HepG2 (cell line): ENCODE data around the gene TMEM134. TPM values are rescaled to one million over a fixed set of nuclear protein-coding genes. Genes with fewer than 3 reads are reported as not detected.

Experiments used
- ATAC-seq: fragments of 200-7000 bp; cut with Tn5 transposase; 3 replicates; pipeline ENCODE4 v1.9.1; 2020; ENCODE audit warnings: mild to moderate bottlenecking, moderate library complexity
- BruUV-seq: library from RNA; stranded (reverse); fragments of 400-500 nt; replicated peaks from 2 replicates; lab custom pipeline; 2021; lab: Mats Ljungman, UMichigan
- CTCF ChIA-PET: fragments of 300-600 bp; formaldehyde crosslinking; extraction: SDS; loops from one replicate; lab custom pipeline; 2021; ENCODE audit warnings: low total read pairs, inconsistent platforms, low intra/inter-chr PET ratio; lab: Yijun Ruan, JAX
- POLR2A ChIA-PET: fragments of 350-600 bp; sonication (Branson Sonifier 250); formaldehyde crosslinking; loops from one replicate; lab custom pipeline; 2020; ENCODE audit warnings: antibody characterized with exemption, inconsistent platforms; lab: Yijun Ruan, JAX
- DNase-seq: peaks from one replicate; pipeline ENCODE4 v3.0.0-alpha.2; 2015; ENCODE audit warnings: low spot score
- FAIRE-seq: peaks from 3 replicates; lab custom pipeline; 2011; peaks lifted over from hg19 to GRCh38; lab: Jason Lieb, UNC
- H2AFZ ChIP-seq: one replicate; pipeline ENCODE4 v1.6.1; 2011; ENCODE audit warnings: low read length, inconsistent platforms
- H3K27ac ChIP-seq: fragments of 300-600 bp; 3 replicates; pipeline ENCODE4 v1.8.0; 2011; ENCODE audit warnings: mixed run types, mild to moderate bottlenecking, mixed read lengths, low read length, inconsistent platforms; ENCODE audit not compliant: insufficient read depth; ENCODE audit errors: extremely low read length
- H3K27me3 ChIP-seq, 2 experiments: fragments of 200-600 bp in 1 of 2; 2 replicates in 1 of 2; 3 replicates in 1 of 2; pipeline versions ENCODE4 v1.6.0 to v1.8.0; 2011; ENCODE audit warnings: low read length in 2 of 2, mild to moderate bottlenecking in 2 of 2, moderate library complexity in 2 of 2, inconsistent platforms in 1 of 2; ENCODE audit not compliant: insufficient read depth in 2 of 2, control insufficient read depth in 1 of 2
- H3K36me3 ChIP-seq, 2 experiments: fragments of 200-600 bp in 1 of 2; replicated peaks in 1 of 2; 2 replicates in 1 of 2; 3 replicates in 1 of 2; pipeline versions ENCODE4 v1.5.1 to v1.8.0; 2011; ENCODE audit warnings: low read length in 2 of 2, inconsistent platforms in 1 of 2; ENCODE audit not compliant: insufficient read depth in 2 of 2, control insufficient read depth in 1 of 2
- H3K4me1 ChIP-seq: 2 replicates; pipeline ENCODE4 v1.5.1; 2012; ENCODE audit warnings: low read length, inconsistent platforms; ENCODE audit not compliant: insufficient read depth
- H3K4me2 ChIP-seq: 2 replicates; pipeline ENCODE4 v1.6.0; 2011; ENCODE audit warnings: low read depth, low read length, inconsistent platforms
- H3K4me3 ChIP-seq, 3 experiments: fragments of 200-600 bp in 1 of 3; sonication (generic), shearing (Covaris generic) in 1 of 3; replicated peaks in 1 of 3; 2 replicates each; pipeline ENCODE4 v1.5.1; 2011 to 2016; ENCODE audit warnings: low read length in 3 of 3, inconsistent platforms in 2 of 3, low read depth in 2 of 3, mild to moderate bottlenecking in 2 of 3, control low read depth in 1 of 3, mixed read lengths in 1 of 3; ENCODE audit not compliant: insufficient read depth in 1 of 3
- H3K79me2 ChIP-seq: one replicate; pipeline ENCODE4 v1.6.1; 2011; ENCODE audit warnings: low read length, inconsistent platforms; ENCODE audit not compliant: insufficient read depth
- H3K9ac ChIP-seq: 2 replicates; pipeline ENCODE4 v1.6.0; 2011; ENCODE audit warnings: mild to moderate bottlenecking, low read depth, low read length, inconsistent platforms; ENCODE audit not compliant: insufficient read depth
- H3K9me3 ChIP-seq: 2 replicates; pipeline ENCODE4 v1.5.1; 2012; ENCODE audit warnings: mild to moderate bottlenecking, low read length
- H4K20me1 ChIP-seq: 2 replicates; pipeline ENCODE4 v1.6.0; 2011; ENCODE audit warnings: inconsistent platforms, mild to moderate bottlenecking, low read length, moderate library complexity; ENCODE audit not compliant: insufficient read depth
- BORCS8-MEF2B ChIP-seq: sonication (generic); formaldehyde crosslinking; IDR thresholded peaks from 2 replicates; pipeline ENCODE4 v1.8.0; 2022; ENCODE audit warnings: mild to moderate bottlenecking, missing genetic modification reagents
- DR1 ChIP-seq: sonication (generic); formaldehyde crosslinking; IDR thresholded peaks from 2 replicates; pipeline ENCODE4 v1.8.0; 2021; ENCODE audit warnings: mild to moderate bottlenecking, missing genetic modification reagents, inconsistent platforms
- EZH2 ChIP-seq: conservative IDR thresholded peaks from 2 replicates; pipeline ENCODE4 v1.6.1; 2012; ENCODE audit warnings: mild to moderate bottlenecking, low read depth, low read length, moderate library complexity
- FOSL2 ChIP-seq: sonication (generic); formaldehyde crosslinking; IDR thresholded peaks from 2 replicates; pipeline ENCODE4 v1.4.0; 2020; ENCODE audit warnings: missing genetic modification reagents
- GATAD2A ChIP-seq: IDR thresholded peaks from 2 replicates; pipeline ENCODE4 v1.6.1; 2016
- GZF1 ChIP-seq: sonication (generic); formaldehyde crosslinking; IDR thresholded peaks from 2 replicates; pipeline ENCODE4 v1.5.1; 2020; ENCODE audit warnings: mild to moderate bottlenecking, missing genetic modification reagents
- IRX3 ChIP-seq: sonication (generic); formaldehyde crosslinking; IDR thresholded peaks from 2 replicates; pipeline ENCODE4 v1.8.1; 2023; ENCODE audit warnings: mild to moderate bottlenecking, low read depth, missing genetic modification reagents, borderline replicate concordance
- REXO4 ChIP-seq: sonication (generic); formaldehyde crosslinking; IDR thresholded peaks from 2 replicates; pipeline ENCODE4 v1.8.0; 2022; ENCODE audit warnings: missing genetic modification reagents, mild to moderate bottlenecking, borderline replicate concordance
- RXRB ChIP-seq: IDR thresholded peaks from 2 replicates; pipeline ENCODE4 v1.6.1; 2016; ENCODE audit warnings: borderline replicate concordance, missing genetic modification reagents, missing compliant biosample characterization
- XBP1 ChIP-seq: sonication (generic); formaldehyde crosslinking; IDR thresholded peaks from 2 replicates; pipeline ENCODE4 v1.5.0; 2020; ENCODE audit warnings: missing genetic modification reagents
- ZMYM2 ChIP-seq: sonication (generic); formaldehyde crosslinking; IDR thresholded peaks from 2 replicates; pipeline ENCODE4 v1.8.0; 2022; ENCODE audit warnings: mild to moderate bottlenecking, missing genetic modification reagents
- ZNF24 ChIP-seq: fragments of 450-650 bp; IDR thresholded peaks from 2 replicates; pipeline ENCODE4 v1.6.1; 2017; ENCODE audit warnings: antibody characterized with exemption, mild to moderate bottlenecking
- ZNF652 ChIP-seq: IDR thresholded peaks from 2 replicates; pipeline ENCODE4 v1.6.1; 2016; ENCODE audit warnings: low read depth, borderline replicate concordance
- WGBS: methylation state at CpG from one replicate; pipeline ENCODE4 v1.1.6; 2017; ENCODE audit warnings: low lambda C conversion rate; 5-methylcytosine and 5-hydroxymethylcytosine counted together
- in situ Hi-C: cut with HindIII; loops from 2 replicates; pipeline ENCODE4 v1.10.0; 2017; ENCODE audit warnings: low pct_unique_long_range_greater_than_20kb; ENCODE audit not compliant: extremely low pct_ligation_motif_present
- intact Hi-C: fragments of 100-400 bp; cut with micrococcal nuclease; formaldehyde crosslinking; loops from one replicate; pipeline ENCODE4 v1.10.0; 2022; ENCODE audit not compliant: unreplicated experiment
- polyA plus RNA-seq, 8 experiments: library from polyadenylated mRNA; depleted of rRNA in 3 of 8; stranded (reverse) in 7 of 8; unstranded in 1 of 8; fragments of >200 nt; fragmentation: Illumina TruSeq in 4 of 8; extraction: Trizol in 4 of 8; gene quantifications; 2 replicates each; pipeline versions ENCODE4 v1.2.1 to v1.2.3, GENCODE V29; 2011 to 2016; ENCODE audit warnings: low read depth in 4 of 8, missing spikeins in 1 of 8, mixed read lengths in 1 of 8; ENCODE audit not compliant: insufficient read depth in 1 of 8
- total RNA-seq, 5 experiments: library from RNA; depleted of rRNA; stranded (reverse); fragments of >200 nt; fragmentation: Illumina TruSeq; extraction: Trizol; gene quantifications; 2 replicates each; pipeline ENCODE4 v1.2.3, GENCODE V29; 2016; ENCODE audit warnings: low read depth in 1 of 5
- TF ChIP-seq, protein P1 (sequence below): sonication (generic); IDR thresholded peaks from 2 replicates; pipeline ENCODE4 v1.6.1; 2016; ENCODE audit warnings: low read depth, borderline replicate concordance
- TF ChIP-seq, protein P2 (sequence below): IDR thresholded peaks from 2 replicates; pipeline ENCODE4 v1.6.1; 2016; ENCODE audit warnings: mild to moderate bottlenecking
- TF ChIP-seq, protein P3 (sequence below): sonication (generic); formaldehyde crosslinking; IDR thresholded peaks from 2 replicates; pipeline ENCODE4 v1.4.0; 2020; ENCODE audit warnings: mild to moderate bottlenecking, missing genetic modification reagents
- TF ChIP-seq, protein P4 (sequence below): sonication (generic); formaldehyde crosslinking; conservative IDR thresholded peaks from 2 replicates; pipeline ENCODE4 v1.4.0; 2020; ENCODE audit warnings: missing genetic modification reagents
- TF ChIP-seq, protein P5 (sequence below): IDR thresholded peaks from 2 replicates; pipeline ENCODE4 v1.6.1; 2012; ENCODE audit warnings: low read depth, low read length, improper control_type of control experiment

Gene TMEM134
- total and polyA plus RNA-seq, 2 of the 13 experiments (the other 11 are each of a cell fraction or from before 2014, with no cell fraction given) = 6.9 to 26.9 TPM

DNA sequence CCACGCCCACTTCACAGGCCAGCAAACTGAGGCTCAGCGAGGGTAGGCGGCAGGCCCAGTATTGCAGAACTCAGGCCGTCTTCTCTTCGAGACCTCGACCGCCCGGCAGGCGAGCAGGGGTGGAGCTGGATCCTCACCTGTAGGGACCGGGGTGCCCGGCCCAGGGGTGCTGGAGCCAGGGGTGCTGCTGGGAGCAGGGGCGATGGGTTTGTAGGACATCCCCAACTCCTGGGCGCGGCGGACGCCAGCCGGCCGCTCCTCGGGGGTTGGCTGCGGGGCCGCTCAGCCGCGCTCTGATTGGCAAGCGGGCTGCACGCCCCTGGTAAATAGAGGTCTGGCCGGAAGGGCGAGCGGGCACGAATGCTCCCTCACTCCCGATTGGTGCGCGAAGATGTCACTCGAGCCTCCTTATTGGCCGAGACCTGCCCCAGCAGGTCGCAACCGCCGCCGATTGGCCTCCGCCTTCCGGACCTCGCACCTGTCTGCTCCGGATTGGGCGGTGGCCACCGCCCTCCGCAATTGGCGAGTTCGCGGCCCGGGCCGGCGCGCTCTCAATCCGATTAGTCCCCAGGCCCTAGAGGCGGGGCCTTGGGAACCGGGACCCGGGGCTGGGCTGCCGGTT, 38.9 kb upstream of the TMEM134 start, which contains the start of gene CDK2AP2:
Gene CDK2AP2, minus strand, starts transcription at position 299 of the 622 bp plus-strand sequence. Its CDS starts 80 bp downstream, at position 219.
- Histone ChIP-seq H3K4me2 (peak within 1 kb of the TSS; percentile 95), H3K79me2 (peaks cover 10% of the 10 kb centered on the region), H3K9me3 (no peaks in the 10 kb centered on the region), H3K4me1 (peaks cover 56% of the 10 kb centered on the region), H3K27me3 (no peaks in the 10 kb centered on the region), H3K36me3 (no peaks in the 10 kb centered on the region), H3K9ac (peak within 1 kb of the TSS; percentile 94), H3K27ac (peak within 1 kb of the TSS; percentile 96), H2AFZ (no peak within 1 kb of the TSS), H3K4me3 (peak within 1 kb of the TSS; percentile 74 to 98 (median 91)), H4K20me1 (no peaks in the 10 kb centered on the region)
- in situ Hi-C loops = loop anchor here (5.0 kb wide), 1 partner anchor 106 kb away; the partner anchor contains the start of genes PPP1CA and TBC1D10C
- CTCF ChIA-PET = no interaction called here
- DNase-seq (peak; percentile 98), ATAC-seq (peak; percentile 85), FAIRE-seq (peak; percentile 82)
- 0% methylated on average over 3 of the region's 57 CpGs for whole genome bisulfite sequencing
- POLR2A ChIA-PET = interaction anchor here (0.8 kb wide), 1 partner anchor 116 kb away, joined by 3 read pairs; the partner anchor contains the start of gene RAD9A
- BruUV-seq = no TSS peak
- intact Hi-C loops = no loop called here
- TF ChIP-seq ZNF24 (0 out of 2 replicates have a peak, but pooled peaks have one; percentile 50), GATAD2A (CRISPR knock-in tag) (no peak), ZNF652 (CRISPR knock-in tag) (no peak), FOSL2 (CRISPR knock-in tag) (no peak), EZH2 (no peak), BORCS8-MEF2B (CRISPR knock-in tag) (no peak), IRX3 (CRISPR knock-in tag) (no peak), DR1 (CRISPR knock-in tag) (peak; percentile 80; the same call in 1 of the 2 replicates), XBP1 (CRISPR knock-in tag) (peak; percentile 78; the same call in 1 of the 2 replicates), ZMYM2 (peak; percentile 83; the same call in 1 of the 2 replicates), RXRB (CRISPR knock-in tag) (no peak), REXO4 (CRISPR knock-in tag) (no peak), GZF1 (CRISPR knock-in tag) (no peak)
- TF ChIP-seq, protein P1, sequence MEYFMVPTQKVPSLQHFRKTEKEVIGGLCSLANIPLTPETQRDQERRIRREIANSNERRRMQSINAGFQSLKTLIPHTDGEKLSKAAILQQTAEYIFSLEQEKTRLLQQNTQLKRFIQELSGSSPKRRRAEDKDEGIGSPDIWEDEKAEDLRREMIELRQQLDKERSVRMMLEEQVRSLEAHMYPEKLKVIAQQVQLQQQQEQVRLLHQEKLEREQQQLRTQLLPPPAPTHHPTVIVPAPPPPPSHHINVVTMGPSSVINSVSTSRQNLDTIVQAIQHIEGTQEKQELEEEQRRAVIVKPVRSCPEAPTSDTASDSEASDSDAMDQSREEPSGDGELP = peak; percentile 65; the same call in 1 of the 2 replicates
- TF ChIP-seq, protein P2, sequence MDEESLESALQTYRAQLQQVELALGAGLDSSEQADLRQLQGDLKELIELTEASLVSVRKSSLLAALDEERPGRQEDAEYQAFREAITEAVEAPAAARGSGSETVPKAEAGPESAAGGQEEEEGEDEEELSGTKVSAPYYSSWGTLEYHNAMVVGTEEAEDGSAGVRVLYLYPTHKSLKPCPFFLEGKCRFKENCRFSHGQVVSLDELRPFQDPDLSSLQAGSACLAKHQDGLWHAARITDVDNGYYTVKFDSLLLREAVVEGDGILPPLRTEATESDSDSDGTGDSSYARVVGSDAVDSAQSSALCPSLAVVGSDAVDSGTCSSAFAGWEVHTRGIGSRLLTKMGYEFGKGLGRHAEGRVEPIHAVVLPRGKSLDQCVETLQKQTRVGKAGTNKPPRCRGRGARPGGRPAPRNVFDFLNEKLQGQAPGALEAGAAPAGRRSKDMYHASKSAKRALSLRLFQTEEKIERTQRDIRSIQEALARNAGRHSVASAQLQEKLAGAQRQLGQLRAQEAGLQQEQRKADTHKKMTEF (CRISPR knock-in tag) = peak; percentile 65; the same call in 1 of the 2 replicates
- TF ChIP-seq, protein P3, sequence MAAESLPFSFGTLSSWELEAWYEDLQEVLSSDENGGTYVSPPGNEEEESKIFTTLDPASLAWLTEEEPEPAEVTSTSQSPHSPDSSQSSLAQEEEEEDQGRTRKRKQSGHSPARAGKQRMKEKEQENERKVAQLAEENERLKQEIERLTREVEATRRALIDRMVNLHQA (CRISPR knock-in tag) = no peak
- TF ChIP-seq, protein P4, sequence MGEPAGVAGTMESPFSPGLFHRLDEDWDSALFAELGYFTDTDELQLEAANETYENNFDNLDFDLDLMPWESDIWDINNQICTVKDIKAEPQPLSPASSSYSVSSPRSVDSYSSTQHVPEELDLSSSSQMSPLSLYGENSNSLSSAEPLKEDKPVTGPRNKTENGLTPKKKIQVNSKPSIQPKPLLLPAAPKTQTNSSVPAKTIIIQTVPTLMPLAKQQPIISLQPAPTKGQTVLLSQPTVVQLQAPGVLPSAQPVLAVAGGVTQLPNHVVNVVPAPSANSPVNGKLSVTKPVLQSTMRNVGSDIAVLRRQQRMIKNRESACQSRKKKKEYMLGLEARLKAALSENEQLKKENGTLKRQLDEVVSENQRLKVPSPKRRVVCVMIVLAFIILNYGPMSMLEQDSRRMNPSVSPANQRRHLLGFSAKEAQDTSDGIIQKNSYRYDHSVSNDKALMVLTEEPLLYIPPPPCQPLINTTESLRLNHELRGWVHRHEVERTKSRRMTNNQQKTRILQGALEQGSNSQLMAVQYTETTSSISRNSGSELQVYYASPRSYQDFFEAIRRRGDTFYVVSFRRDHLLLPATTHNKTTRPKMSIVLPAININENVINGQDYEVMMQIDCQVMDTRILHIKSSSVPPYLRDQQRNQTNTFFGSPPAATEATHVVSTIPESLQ (CRISPR knock-in tag) = no peak
- TF ChIP-seq, protein P5, sequence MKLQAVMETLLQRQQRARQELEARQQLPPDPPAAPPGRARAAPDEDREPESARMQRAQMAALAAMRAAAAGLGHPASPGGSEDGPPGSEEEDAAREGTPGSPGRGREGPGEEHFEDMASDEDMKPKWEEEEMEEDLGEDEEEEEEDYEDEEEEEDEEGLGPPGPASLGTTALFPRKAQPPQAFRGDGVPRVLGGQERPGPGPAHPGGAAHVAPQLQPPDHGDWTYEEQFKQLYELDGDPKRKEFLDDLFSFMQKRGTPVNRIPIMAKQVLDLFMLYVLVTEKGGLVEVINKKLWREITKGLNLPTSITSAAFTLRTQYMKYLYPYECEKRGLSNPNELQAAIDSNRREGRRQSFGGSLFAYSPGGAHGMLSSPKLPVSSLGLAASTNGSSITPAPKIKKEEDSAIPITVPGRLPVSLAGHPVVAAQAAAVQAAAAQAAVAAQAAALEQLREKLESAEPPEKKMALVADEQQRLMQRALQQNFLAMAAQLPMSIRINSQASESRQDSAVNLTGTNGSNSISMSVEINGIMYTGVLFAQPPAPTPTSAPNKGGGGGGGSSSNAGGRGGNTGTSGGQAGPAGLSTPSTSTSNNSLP = no peak
